Heart left ventricle (tissue), 13 donors: ENCODE measurements around the gene BLID.

Experiments
- CTCF ChIP-seq, 12 donors: fragments of 200-600 bp; sonication (generic) in 4 of 12; IDR thresholded peaks; one replicate each; pipeline versions ENCODE4 v1.5.0 to v1.8.0; 2018 to 2022; ENCODE audit warnings: antibody characterized with exemption in 12 of 12, mild to moderate bottlenecking in 5 of 12
- POLR2A ChIP-seq, 2 donors: fragments of 450-650 bp; IDR thresholded peaks; one replicate each; pipeline ENCODE4 v1.6.1; 2017; ENCODE audit warnings: antibody characterized with exemption in 2 of 2, mild to moderate bottlenecking in 2 of 2, moderate library complexity in 2 of 2
- donor health status: ischemic (EF 13 %, LVEDD 7.1; RV severe dilation, severe dysfunction).
- donor health status: DM: no; HTN: yes; CAD: no.
- donor health status: DM: no; HTN: no; CAD: no.
- donor health status: ischemic (EF 25% LVEDD 6.9; RV normal size, moderate dysfunction).
- donor health status: ischemic (EF 25% LVEDD 5.7; RV mildly dilated, moderate dysfunction).
- donor health status: ischemic (EF 35%, LVEDD 5.7; RV mildly dilated, moderate dysfunction).
- donor health status: nonischemic (EF 11% LVEDD 7.7; RV severe dilation, severe dysfunction).
- donor health status: DM: yes; HTN: yes; CAD: no.
- donor health status: PGD.
- donor health status: ischemic (EF 29% LVEDD 5.4; RV normal size, mild dysfunction).
- donor health status: nonischemic (EF 23%, LVEDD 6.1; RV moderate dilation, normal function).

- no peak for TF ChIP-seq CTCF (IDR thresholded peaks at IDR 0.05)
- TF ChIP-seq POLR2A (IDR thresholded peaks at IDR 0.05): peak in 1 of 2 donors; percentile 34
Observed at GRCh38 chr11:122100756-122101080, 15.3 kb downstream of the BLID start.
